Measurements from ENCODE around the gene HMGXB3. TPM values are rescaled to one million over a fixed set of nuclear protein-coding genes. Genes with fewer than 3 reads are reported as not detected.

HMGXB3 gene
- total and polyA plus RNA-seq, 11 donors = 10.7 to 25.9 (median 17.5) TPM

DNA sequence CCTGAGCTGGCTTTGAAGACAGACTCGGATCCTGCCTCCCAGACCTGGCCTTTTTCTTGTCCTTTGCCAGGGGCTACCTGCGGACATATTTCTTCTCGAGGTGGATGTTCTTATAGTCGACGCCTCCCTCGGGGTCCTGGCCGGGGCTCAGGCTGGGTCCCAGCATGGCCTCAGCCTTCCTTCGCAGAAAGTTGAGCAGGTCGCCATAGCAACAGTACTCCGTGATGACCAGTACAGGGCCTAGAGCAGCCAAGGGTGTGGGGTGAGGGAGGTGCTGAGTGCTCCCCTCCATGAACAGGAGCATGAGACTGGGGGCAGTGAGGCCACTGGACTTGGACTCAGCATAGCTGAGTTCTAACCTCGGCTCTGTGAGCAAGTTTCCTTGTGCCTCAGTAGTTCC is 59.1 kb downstream of the HMGXB3 start:
- no peak overlapping the region for H3K27ac ChIP-seq
- peaks cover 0 to 75% (median 5%) of the 10 kb centered on the region in 9 donors for H3K36me3 ChIP-seq
- ATAC-seq (no peak), DNase-seq (peak in 1 of 5 donors; percentile 21)
- H3K4me1 ChIP-seq = peaks cover 0 to 55% (median 0%) of the 10 kb centered on the region in 12 donors
- H3K4me3 ChIP-seq = no peak overlapping the region
- TF ChIP-seq, protein P1, sequence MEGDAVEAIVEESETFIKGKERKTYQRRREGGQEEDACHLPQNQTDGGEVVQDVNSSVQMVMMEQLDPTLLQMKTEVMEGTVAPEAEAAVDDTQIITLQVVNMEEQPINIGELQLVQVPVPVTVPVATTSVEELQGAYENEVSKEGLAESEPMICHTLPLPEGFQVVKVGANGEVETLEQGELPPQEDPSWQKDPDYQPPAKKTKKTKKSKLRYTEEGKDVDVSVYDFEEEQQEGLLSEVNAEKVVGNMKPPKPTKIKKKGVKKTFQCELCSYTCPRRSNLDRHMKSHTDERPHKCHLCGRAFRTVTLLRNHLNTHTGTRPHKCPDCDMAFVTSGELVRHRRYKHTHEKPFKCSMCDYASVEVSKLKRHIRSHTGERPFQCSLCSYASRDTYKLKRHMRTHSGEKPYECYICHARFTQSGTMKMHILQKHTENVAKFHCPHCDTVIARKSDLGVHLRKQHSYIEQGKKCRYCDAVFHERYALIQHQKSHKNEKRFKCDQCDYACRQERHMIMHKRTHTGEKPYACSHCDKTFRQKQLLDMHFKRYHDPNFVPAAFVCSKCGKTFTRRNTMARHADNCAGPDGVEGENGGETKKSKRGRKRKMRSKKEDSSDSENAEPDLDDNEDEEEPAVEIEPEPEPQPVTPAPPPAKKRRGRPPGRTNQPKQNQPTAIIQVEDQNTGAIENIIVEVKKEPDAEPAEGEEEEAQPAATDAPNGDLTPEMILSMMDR (IDR thresholded peaks at IDR 0.05) = no peak
- TF ChIP-seq POLR2A (IDR thresholded peaks at IDR 0.05) = no peak
- H3K9me3 ChIP-seq = no peaks in the 10 kb centered on the region
- H3K27me3 ChIP-seq = no peaks in the 10 kb centered on the region
- intact Hi-C loops (cut with DNase I) = no loop called here
- 89 to 99% (median 92%) methylated on average over 11 of the region's 11 CpGs for WGBS, 4 donors

DNA sequence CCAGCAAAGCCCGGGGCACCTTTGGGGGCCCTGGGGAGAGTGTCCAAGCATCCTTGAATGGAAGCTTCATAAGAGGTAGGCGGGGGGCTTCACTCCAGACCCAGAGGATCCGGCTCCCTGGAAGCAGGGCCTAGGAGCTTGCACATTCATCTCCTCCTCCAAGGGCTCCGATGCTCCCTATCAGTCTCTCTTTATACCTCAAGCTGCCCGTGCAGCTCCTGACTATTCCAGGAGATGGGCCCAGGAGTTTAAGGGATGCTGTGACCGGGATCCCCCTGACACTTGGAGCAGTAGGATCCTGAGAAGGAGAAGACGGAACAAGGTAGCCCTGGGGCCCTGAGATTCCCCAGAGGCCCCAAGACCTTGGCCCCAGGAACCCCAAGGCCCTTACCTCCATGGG is 59.9 kb downstream of the HMGXB3 start:
- no peaks in the 10 kb centered on the region for H3K27me3 ChIP-seq
- 79 to 90% (median 81%) methylated on average over 7 of the region's 7 CpGs for WGBS, 4 donors
- DNase-seq (peak in 1 of 5 donors; percentile 15), ATAC-seq (no peak)
- intact Hi-C loops (cut with DNase I) = no loop called here
- peaks cover 0 to 55% (median 0%) of the 10 kb centered on the region in 12 donors for H3K4me1 ChIP-seq
- no peak overlapping the region for H3K4me3 ChIP-seq
- TF ChIP-seq, protein P1 (IDR thresholded peaks at IDR 0.05) = no peak
- no peak for TF ChIP-seq POLR2A (IDR thresholded peaks at IDR 0.05)
- no peaks in the 10 kb centered on the region for H3K9me3 ChIP-seq
- peaks cover 0 to 68% (median 0%) of the 10 kb centered on the region in 9 donors for H3K36me3 ChIP-seq
- H3K27ac ChIP-seq = peak overlapping the region in 1 of 12 donors; percentile 1

DNA sequence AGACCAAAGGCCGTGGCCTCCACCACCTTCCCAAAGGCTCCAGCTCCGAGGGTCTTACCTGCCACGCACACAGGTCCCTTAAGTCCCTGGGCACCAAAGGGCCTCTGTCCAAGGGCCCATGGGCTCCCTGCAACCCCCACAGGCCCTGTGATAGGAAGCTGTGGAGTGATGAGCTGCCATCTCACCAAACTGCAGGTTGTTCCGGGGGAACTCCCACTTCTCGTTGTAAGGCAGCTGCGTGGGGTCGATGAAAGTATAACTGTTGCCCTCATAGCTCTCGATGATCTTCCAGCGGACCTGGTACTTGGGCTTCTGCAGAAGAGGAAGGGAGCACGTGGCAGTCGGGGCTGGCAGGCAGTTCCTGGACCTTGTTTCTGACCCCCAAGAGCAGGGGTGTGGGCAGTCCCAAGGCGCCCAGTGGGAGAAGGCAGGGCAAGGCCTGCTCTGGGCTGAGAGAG is 61.0 kb downstream of the HMGXB3 start:
- no peaks in the 10 kb centered on the region for H3K27me3 ChIP-seq
- H3K4me3 ChIP-seq = no peak overlapping the region
- intact Hi-C loops (cut with DNase I) = no loop called here
- ATAC-seq = no peak
- DNase-seq = no peak
- H3K4me1 ChIP-seq = peaks cover 0 to 65% (median 0%) of the 10 kb centered on the region in 12 donors
- TF ChIP-seq POLR2A (IDR thresholded peaks at IDR 0.05) = no peak
- TF ChIP-seq, protein P1 (IDR thresholded peaks at IDR 0.05) = no peak
- peaks cover 0 to 57% (median 0%) of the 10 kb centered on the region in 9 donors for H3K36me3 ChIP-seq
- no peaks in the 10 kb centered on the region for H3K9me3 ChIP-seq
- 93 to 96% (median 95%) methylated on average over 12 of the region's 12 CpGs for WGBS, 4 donors
- H3K27ac ChIP-seq = no peak overlapping the region

DNA sequence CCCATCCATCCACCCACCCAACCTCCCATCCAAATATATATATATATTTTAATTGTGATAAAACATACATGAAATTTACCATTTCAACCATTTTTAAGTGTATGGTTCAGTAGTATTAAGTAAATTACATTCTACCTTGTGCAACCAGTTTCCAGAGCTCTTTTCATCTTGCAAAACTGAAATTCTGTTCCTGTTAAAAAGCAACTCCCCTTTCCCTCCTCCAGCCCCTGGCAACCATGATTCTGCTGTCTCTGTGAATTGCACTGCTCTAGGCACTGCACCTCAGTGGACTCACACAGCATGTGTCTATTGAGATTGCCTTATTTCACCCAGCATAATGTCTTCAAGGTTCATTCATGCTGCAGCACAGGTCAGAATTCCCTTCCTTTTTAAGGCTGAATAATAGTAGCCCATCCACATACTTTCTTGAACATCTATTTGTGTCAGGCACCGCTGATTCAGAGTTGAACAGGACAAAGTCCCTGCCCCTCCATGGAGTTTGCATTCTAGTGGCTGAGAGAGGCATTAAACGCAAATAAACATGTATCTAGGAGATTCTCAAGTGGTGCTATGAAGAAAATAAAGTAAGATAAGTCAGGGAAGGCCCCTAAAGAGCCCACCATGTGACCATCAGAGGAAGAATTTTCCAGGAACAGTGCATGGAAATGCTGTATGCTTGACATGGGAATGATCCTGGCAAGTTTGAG is 61.8 kb downstream of the HMGXB3 start:
- peak overlapping the region in 1 of 12 donors; percentile 81 for H3K27ac ChIP-seq
- DNase-seq (no peak), ATAC-seq (no peak)
- no peaks in the 10 kb centered on the region for H3K27me3 ChIP-seq
- peaks cover 0 to 72% (median 0%) of the 10 kb centered on the region in 12 donors for H3K4me1 ChIP-seq
- H3K9me3 ChIP-seq = no peaks in the 10 kb centered on the region
- no peak overlapping the region for H3K4me3 ChIP-seq
- peaks cover 0 to 49% (median 0%) of the 10 kb centered on the region in 9 donors for H3K36me3 ChIP-seq
- 70 to 92% (median 86%) methylated on average over 2 of the region's 2 CpGs for WGBS, 4 donors
- no peak for TF ChIP-seq POLR2A (IDR thresholded peaks at IDR 0.05)
- TF ChIP-seq, protein P1 (IDR thresholded peaks at IDR 0.05) = no peak
- intact Hi-C loops (cut with DNase I) = no loop called here

All from heart left ventricle (tissue), 16 donors.